Stimulated activated CD8-positive, alpha-beta memory T cell treated with anti-CD3 and anti-CD28 coated beads, Interleukin-12 subunit alpha, Interleukin-12 subunit beta, amount 100 ng/mL, for 1 hour (primary cell): ENCODE data around the gene PLXDC2.
"Not testable (repeated sequence)": the region's sequence is repeated elsewhere in the genome, so short reads cannot be mapped to it uniquely, and the experiment has no call there.

Experiments
- DNase-seq: peaks from one replicate; pipeline ENCODE4 v3.0.0-alpha.2; 2020; ENCODE audit warnings: low read depth

Gene PLXDC2

GRCh38 chr10:20115894-20116293 lies 299.7 kb downstream of the PLXDC2 start:
- no peak for DNase-seq

DNA sequence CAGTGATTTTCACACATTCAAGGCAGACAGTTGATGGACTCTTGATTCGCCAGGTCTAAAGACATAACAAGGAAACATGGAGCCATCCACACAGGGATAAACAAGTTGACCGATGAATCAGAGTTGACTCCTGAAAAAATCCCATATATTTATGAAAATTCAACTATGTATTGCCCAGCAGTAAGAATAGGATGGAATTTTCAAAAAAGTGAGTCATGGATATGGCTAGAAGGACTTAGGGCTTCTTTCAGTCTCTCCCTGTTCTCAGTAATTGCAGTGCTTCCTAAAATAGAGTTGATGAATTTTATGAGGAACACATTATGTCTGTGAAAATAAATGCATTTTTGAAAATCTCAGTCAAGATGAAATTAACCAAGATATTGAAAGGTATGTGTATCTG lies 301.2 kb downstream of the PLXDC2 start:
- DNase-seq = no peak

GRCh38 chr10:20118119-20118518 lies 301.9 kb downstream of the PLXDC2 start:
- DNase-seq = no peak

DNA sequence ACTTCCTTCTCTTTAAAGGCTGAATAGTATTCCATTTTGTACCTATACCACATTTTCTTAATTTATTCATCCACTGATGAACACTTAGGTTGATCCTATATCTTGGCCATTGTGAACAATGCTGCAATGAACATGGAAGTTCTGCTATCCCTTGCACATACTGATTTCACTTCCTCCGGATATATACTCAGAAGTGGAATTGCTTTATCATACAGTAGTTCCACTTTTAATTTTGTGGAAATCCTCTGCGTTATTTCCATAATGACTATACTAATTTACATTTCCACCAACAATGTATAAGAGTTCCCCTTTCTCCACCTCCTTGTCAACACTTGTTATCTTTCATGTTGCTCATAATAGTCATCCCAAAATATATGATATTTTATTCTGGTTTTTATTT lies 312.6 kb downstream of the PLXDC2 start:
- no peak for DNase-seq

- DNase-seq = no peak
Measured at GRCh38 chr10:20132816-20133215, 316.6 kb downstream of the PLXDC2 start.

DNA sequence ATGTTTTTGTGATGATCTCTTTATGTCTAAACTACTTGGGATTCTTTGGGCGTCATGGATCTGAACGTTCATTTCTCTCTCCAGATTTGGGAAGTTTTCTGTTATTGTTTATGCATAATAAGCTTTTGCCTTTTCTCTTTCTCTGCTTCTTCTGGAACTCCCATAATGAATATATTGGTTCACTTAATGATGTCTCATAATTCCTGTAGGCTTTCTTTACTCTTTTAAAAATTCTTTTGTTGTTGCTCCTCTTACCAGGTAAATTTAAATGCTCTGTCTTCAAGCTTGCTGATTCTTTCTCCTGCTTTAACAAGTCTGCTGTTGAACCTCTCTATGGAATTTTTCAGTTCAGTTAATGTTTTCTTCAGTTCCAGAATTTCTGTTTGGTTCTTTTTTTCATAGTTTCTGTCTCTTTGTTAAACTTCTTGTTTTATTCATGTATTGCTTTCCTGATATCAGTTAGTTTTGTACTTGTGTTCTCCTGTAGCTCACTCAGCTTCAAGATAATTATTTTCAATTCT lies 317.5 kb downstream of the PLXDC2 start:
- DNase-seq = no peak

GRCh38 chr10:20142311-20142710 lies 326.1 kb downstream of the PLXDC2 start:
- no peak for DNase-seq

DNA sequence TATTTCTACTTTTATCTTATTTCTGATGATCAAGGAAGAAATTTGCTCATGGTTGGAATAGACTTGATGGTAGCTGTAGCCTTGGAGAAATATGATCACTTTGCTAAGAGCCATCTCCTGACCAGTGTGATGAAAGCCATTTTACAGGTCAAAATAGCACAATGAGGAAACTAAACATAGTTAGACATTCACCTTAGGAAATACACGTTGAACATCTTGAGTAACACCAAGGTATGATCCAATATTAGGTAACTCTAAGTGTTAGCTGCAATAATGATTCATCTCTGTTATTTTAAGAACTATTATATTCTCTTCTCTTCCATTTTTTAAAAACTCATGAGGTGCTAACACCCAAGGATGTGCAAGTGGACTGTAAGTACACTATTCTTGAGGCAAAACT lies 328.0 kb downstream of the PLXDC2 start:
- DNase-seq = no peak

GRCh38 chr10:20146004-20146403 lies 329.8 kb downstream of the PLXDC2 start:
- DNase-seq = no peak

GRCh38 chr10:20147684-20148083 lies 331.5 kb downstream of the PLXDC2 start:
- no peak for DNase-seq

DNA sequence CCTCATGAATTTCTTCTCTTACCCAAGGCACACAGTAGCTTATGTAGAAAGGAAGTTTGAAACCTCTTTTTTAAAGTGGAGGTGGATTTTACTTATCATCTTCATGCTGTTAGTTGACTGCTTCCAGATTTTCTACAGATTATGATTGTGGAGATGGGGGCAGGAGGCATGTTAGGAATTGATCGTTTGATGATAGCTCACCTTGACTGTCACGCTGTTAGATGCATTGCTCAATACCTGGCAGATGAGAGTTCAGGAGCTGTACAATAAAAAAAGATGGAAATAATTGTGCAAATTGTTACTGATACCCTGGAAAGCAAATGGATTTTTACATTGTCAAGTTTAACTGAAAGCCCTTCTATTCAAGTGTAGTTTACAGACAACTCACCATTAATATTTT lies 340.3 kb downstream of the PLXDC2 start:
- no peak for DNase-seq

- DNase-seq = no peak
Measured at GRCh38 chr10:20157314-20157713, 341.1 kb downstream of the PLXDC2 start.

GRCh38 chr10:20158086-20158485 lies 341.9 kb downstream of the PLXDC2 start:
- DNase-seq = no peak

DNA sequence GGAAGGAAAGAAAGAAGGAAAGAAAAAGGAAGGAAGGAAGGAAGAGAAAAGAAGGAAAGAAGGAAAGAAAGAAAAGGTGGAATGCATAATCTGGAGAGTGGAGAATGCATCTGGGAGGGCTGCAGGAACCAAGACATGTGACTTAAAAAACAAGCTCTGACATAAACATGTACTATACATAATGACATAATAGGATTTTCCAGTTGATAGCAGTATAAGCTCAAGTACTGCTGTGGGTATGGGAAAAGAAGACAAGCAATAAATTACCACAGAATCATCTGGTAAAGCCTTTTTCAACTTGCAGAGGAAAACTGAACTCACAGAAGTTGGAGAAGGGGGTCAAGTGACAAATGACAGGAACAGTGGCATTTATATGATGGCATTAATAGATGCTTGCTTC lies 345.9 kb downstream of the PLXDC2 start:
- DNase-seq = no peak

- no peak for DNase-seq
Measured at GRCh38 chr10:20166096-20166675, 350.0 kb downstream of the PLXDC2 start.

- DNase-seq = no peak
Measured at GRCh38 chr10:20170661-20171060, 354.4 kb downstream of the PLXDC2 start.

- no peak for DNase-seq
Measured at GRCh38 chr10:20173046-20173445, 356.8 kb downstream of the PLXDC2 start.

DNA sequence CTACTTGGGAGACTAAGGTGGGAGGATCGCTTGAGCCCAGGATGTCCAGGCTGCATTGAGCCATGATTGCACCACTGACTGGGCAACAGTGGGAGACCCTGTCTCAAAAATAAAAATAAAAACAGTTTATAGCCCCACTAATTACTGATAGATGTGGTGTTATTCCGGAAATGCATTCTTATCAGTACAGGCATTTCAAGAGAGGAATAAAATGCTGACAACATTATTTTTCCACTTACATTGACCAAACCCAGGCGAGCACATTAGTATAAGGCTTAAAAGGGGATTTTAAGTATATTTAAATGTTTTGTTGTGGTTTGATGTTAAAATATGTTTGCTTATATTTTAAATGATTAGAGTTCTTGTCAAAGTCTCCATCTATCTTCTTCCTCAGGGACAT lies 359.5 kb downstream of the PLXDC2 start:
- DNase-seq = no peak

DNA sequence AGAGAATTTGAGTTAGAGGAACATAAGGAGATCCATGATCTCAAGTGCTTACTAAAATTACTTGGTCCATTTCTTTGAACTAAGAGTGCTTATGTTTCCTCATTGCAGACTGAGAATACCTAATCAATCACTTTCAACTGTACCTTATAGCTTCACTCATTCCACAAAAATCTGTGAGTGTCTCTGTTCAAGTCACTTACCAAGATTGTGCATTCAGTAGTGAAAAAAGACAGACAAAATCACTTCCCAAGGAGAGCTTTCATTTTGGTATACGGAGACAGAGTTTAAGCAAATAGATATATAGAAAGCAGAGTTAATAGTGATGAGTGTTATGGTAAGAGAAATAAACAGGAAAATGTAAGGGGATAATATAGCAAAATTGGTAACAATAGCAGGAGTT lies 364.5 kb downstream of the PLXDC2 start:
- DNase-seq = no peak

- DNase-seq = no peak
Measured at GRCh38 chr10:20181434-20181833, 365.2 kb downstream of the PLXDC2 start.

GRCh38 chr10:20185116-20185515 lies 368.9 kb downstream of the PLXDC2 start:
- DNase-seq = no peak

- not testable (repeated sequence) for DNase-seq
Measured at GRCh38 chr10:20191392-20191791, 375.2 kb downstream of the PLXDC2 start.

DNA sequence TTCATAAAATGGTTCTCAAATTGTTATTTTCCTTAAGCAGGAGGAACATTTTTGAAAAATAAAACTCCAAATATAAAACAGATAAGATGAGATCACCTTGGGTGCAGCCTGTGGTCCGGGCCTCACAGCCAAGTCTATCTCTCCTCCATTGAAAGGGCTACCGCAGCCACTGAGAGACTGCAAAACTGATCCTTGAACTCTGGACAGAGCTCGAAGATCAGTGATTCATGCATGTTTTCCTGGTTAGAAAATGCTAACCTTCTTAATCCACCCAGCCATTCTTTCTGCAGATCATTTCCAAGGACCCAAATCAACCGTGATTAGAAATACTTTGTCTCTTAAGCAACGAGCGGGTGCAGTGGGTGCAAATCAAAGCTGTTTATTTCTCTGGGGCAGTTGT lies 378.8 kb downstream of the PLXDC2 start:
- no peak for DNase-seq

DNA sequence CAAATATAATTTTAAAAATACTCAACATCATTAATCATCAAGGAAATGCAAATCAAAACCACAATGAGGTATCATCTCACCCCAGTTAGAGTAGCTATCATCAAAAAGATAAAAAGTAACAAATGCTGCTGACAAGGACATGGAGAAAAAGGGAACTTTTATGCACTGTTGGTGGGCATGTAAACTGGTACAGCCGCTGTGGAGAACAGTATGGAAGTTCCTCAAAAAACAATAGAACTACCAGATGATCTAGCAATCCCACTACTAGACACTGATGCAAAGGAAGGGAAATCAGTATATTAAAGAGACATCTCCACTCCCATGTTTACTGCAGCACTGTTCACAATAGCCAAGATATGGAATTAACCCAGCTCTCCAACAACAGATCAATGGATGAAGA lies 384.5 kb downstream of the PLXDC2 start:
- DNase-seq = no peak

- no peak for DNase-seq
Measured at GRCh38 chr10:20202337-20202736, 386.1 kb downstream of the PLXDC2 start.
